K562 (cell line): ENCODE measurements around the gene SET. TPM values are rescaled to one million over a fixed set of nuclear protein-coding genes. Genes with fewer than 3 reads are reported as not detected.

ENCODE experiments used
- CBX3 ChIP-seq, 2 experiments: IDR thresholded peaks; 1 replicate in 1 of 2; 2 replicates in 1 of 2; pipeline ENCODE4 v1.6.1; 2012; ENCODE audit warnings: inconsistent platforms in 2 of 2, low read length in 2 of 2, borderline replicate concordance in 1 of 2, control low read depth in 1 of 2
- CCNT2 ChIP-seq: IDR thresholded peaks from 2 replicates; pipeline ENCODE4 v1.6.1; 2011; ENCODE audit warnings: borderline replicate concordance, low read depth, mild to moderate bottlenecking, moderate library complexity, mixed read lengths, low read length; ENCODE audit not compliant: insufficient read length; ENCODE audit errors: extremely low read depth
- FOXA3 ChIP-seq, 2 experiments: fragments of 450-650 bp in 1 of 2; sonication (generic) in 1 of 2; formaldehyde crosslinking; IDR thresholded peaks in 1 of 2; conservative IDR thresholded peaks in 1 of 2; 2 replicates each; pipeline versions ENCODE4 v1.4.0 to v1.8.0; 2020 to 2022; ENCODE audit warnings: mild to moderate bottlenecking in 2 of 2, missing genetic modification reagents in 1 of 2
- FOXK1 ChIP-seq: sonication (generic); formaldehyde crosslinking; IDR thresholded peaks from 2 replicates; pipeline ENCODE4 v1.8.0; 2022; ENCODE audit warnings: missing genetic modification reagents, mild to moderate bottlenecking, borderline replicate concordance
- HSF4 ChIP-seq: fragments of 250-450 bp; sonication (Bioruptor Pico); IDR thresholded peaks from 2 replicates; pipeline ENCODE4 v2.1.2; 2022; ENCODE audit warnings: mild to moderate bottlenecking, moderate library complexity, borderline replicate concordance
- JUN ChIP-seq, 2 experiments: sonication (generic) in 1 of 2; formaldehyde crosslinking in 1 of 2; IDR thresholded peaks; 2 replicates each; pipeline versions ENCODE4 v1.6.1 to v1.8.0; 2012 to 2022; ENCODE audit warnings: borderline replicate concordance in 2 of 2, mild to moderate bottlenecking in 2 of 2, improper control_type of control experiment in 1 of 2, low read depth in 1 of 2, low read length in 1 of 2, missing genetic modification reagents in 1 of 2
- MEF2D ChIP-seq: conservative IDR thresholded peaks from 2 replicates; pipeline ENCODE4 v1.6.1; 2016; ENCODE audit warnings: low read depth, missing genetic modification characterization, missing compliant biosample characterization
- NCOA6 ChIP-seq: fragments of 450-650 bp; IDR thresholded peaks from 2 replicates; pipeline ENCODE4 v1.6.1; 2017; ENCODE audit warnings: mild to moderate bottlenecking
- NR2C2 ChIP-seq, 2 experiments: fragments of 200-800 bp in 1 of 2; sonication (Bioruptor generic) in 1 of 2; sonication (generic) in 1 of 2; formaldehyde crosslinking in 1 of 2; IDR thresholded peaks; 2 replicates each; pipeline versions ENCODE4 v1.6.1 to v1.8.0; 2016 to 2022; ENCODE audit warnings: mild to moderate bottlenecking in 1 of 2, missing compliant biosample characterization in 1 of 2, missing genetic modification characterization in 1 of 2, missing genetic modification reagents in 1 of 2
- RBBP5 ChIP-seq: fragments of 200-600 bp; sonication (generic); IDR thresholded peaks from 2 replicates; pipeline ENCODE4 v1.6.1; 2012; ENCODE audit warnings: borderline replicate concordance, mild to moderate bottlenecking, low read length, control low read depth, inconsistent platforms; ENCODE audit not compliant: insufficient read depth, poor library complexity, severe bottlenecking
- RHOXF2B ChIP-seq: fragments of 250-450 bp; sonication (Bioruptor Pico); conservative IDR thresholded peaks from 2 replicates; pipeline ENCODE4 v1.5.1; 2021
- SRF ChIP-seq, 2 experiments: fragments of 250-450, 450-650 bp in 1 of 2; sonication (Bioruptor Pico) in 1 of 2; sonication (generic) in 1 of 2; formaldehyde crosslinking; IDR thresholded peaks; 2 replicates each; pipeline versions ENCODE4 v1.5.0 to v1.5.1; 2020 to 2022; ENCODE audit warnings: mild to moderate bottlenecking in 1 of 2, missing genetic modification reagents in 1 of 2
- ZNF217 ChIP-seq: sonication (generic); formaldehyde crosslinking; IDR thresholded peaks from 2 replicates; pipeline ENCODE4 v1.8.0; 2022; ENCODE audit warnings: mild to moderate bottlenecking, missing genetic modification reagents
- ZNF583 ChIP-seq: fragments of 250-450 bp; sonication (Bioruptor Pico); IDR thresholded peaks from 2 replicates; pipeline ENCODE4 v1.4.0; 2020
- ZNF589 ChIP-seq: fragments of 200-800 bp; sonication (Bioruptor generic); IDR thresholded peaks from 2 replicates; pipeline ENCODE4 v1.6.1; 2016; ENCODE audit warnings: low read depth, missing genetic modification characterization, missing compliant biosample characterization
- polyA plus RNA-seq, 8 experiments: library from polyadenylated mRNA; depleted of rRNA in 4 of 8; stranded (reverse) in 5 of 8; unstranded in 3 of 8; fragments of >200 nt; fragmentation: Nextera tagmentation in 2 of 8; fragmentation: Illumina TruSeq in 1 of 8; extraction: Ambion mirVana in 2 of 8; extraction: Trizol in 1 of 8; gene quantifications; 2 replicates each; pipeline versions ENCODE4 v1.2.1 to v1.2.3, GENCODE V29; 2011 to 2014; ENCODE audit warnings: inconsistent platforms in 1 of 8, missing spikeins in 1 of 8
- total RNA-seq, 7 experiments: library from RNA; depleted of rRNA in 6 of 7; stranded (reverse); fragments of >200 nt in 6 of 7; fragmentation: Illumina TruSeq in 2 of 7; extraction: Trizol in 2 of 7; gene quantifications; 2 replicates each; pipeline versions ENCODE4 v1.2.1 to v1.2.3, GENCODE V29; 2011 to 2021; ENCODE audit warnings: low replicate concordance in 1 of 7
- TF ChIP-seq, protein P1 (sequence below): fragments of 150-350 bp; conservative IDR thresholded peaks from 2 replicates; pipeline ENCODE4 v1.6.1; 2014; ENCODE audit warnings: low read length
- TF ChIP-seq, protein P2 (sequence below): sonication (generic); formaldehyde crosslinking; IDR thresholded peaks from 2 replicates; pipeline ENCODE4 v1.4.0; 2020; ENCODE audit warnings: mild to moderate bottlenecking, missing genetic modification reagents
- TF ChIP-seq, protein P3 (sequence below): fragments of 250-450 bp; sonication (Bioruptor Pico); IDR thresholded peaks from 2 replicates; pipeline ENCODE4 v1.8.0; 2021; ENCODE audit warnings: borderline replicate concordance, mild to moderate bottlenecking, moderate library complexity; ENCODE audit not compliant: poor library complexity, severe bottlenecking

The SET gene
- total and polyA plus RNA-seq, 9 of the 15 experiments (the other 6 are each of a cell fraction or from before 2014, with no cell fraction given) = 404 to 1,447 (median 907) TPM

DNA sequence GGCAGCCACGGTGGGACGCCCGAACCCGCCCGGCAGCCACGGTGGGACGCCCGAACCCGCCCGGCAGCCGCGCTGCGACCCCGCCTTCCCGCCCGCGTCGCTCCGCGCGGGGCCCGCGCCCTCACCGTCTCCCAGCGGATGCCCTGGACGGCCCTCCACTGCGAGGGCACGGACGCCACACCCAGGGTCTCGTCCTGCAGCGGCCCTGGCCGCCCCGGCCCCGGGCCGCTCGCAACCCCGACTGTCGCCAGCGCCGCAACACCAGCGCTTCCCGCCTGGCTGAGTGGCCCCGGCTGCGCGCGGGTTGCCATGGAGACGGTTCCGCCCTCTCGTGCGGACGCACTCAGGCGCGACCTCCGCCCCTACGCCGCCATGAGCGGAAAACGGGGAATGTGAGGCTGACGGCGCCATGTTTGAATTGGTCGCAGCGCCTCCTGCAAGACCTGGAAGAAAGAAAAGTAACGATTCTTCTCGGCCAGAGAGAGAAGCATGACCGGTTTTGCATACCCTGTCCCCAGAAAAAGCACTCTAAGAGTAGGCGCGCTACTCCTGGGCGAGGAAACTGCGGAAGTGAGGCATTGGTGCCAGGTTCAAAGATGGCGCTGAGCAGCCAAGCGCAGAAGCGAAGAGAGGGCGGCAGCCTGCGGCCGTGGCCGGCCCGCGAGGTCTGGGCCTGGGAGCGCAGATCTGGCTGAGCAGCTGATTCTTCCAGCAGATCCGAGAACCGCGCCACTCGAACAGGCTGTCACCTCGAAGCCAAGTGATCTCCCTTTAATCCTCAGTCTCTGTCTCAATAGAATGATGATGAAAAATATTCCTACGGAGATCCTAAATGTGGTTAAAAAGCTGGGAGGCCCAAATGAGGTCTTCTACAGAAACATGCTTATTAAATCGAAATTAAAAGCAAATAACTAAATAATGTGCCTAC, 32.3 kb upstream of the SET start, which contains the start of gene DYNC2I2 (continued):
- peak; percentile 29; the same call in 1 of the 2 replicates for TF ChIP-seq RHOXF2B
- peak; percentile 93 for TF ChIP-seq ZNF589 (CRISPR knock-in tag)
- TF ChIP-seq RBBP5 = peak; percentile 91
- TF ChIP-seq NCOA6 = no peak
- TF ChIP-seq FOXA3 (CRISPR knock-in tag; conservative IDR thresholded peaks at IDR 0.05 in 1 of 2, IDR thresholded peaks at IDR 0.05 in 1 of 2) = peak in 1 of 2 experiments; percentile 31; a peak in 1 of 4 replicates
- TF ChIP-seq SRF (CRISPR knock-in tag; IDR thresholded peaks at IDR 0.05) = peak; percentile 59 to 77; a peak in 2 of 4 replicates
- no peak for TF ChIP-seq HSF4
- TF ChIP-seq ZNF217 = no peak
- TF ChIP-seq, protein P1, sequence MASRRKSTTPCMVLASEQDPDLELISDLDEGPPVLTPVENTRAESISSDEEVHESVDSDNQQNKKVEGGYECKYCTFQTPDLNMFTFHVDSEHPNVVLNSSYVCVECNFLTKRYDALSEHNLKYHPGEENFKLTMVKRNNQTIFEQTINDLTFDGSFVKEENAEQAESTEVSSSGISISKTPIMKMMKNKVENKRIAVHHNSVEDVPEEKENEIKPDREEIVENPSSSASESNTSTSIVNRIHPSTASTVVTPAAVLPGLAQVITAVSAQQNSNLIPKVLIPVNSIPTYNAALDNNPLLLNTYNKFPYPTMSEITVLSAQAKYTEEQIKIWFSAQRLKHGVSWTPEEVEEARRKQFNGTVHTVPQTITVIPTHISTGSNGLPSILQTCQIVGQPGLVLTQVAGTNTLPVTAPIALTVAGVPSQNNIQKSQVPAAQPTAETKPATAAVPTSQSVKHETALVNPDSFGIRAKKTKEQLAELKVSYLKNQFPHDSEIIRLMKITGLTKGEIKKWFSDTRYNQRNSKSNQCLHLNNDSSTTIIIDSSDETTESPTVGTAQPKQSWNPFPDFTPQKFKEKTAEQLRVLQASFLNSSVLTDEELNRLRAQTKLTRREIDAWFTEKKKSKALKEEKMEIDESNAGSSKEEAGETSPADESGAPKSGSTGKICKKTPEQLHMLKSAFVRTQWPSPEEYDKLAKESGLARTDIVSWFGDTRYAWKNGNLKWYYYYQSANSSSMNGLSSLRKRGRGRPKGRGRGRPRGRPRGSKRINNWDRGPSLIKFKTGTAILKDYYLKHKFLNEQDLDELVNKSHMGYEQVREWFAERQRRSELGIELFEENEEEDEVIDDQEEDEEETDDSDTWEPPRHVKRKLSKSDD = peak; percentile 75; the same call in 1 of the 2 replicates
- TF ChIP-seq MEF2D (tag) = peak; percentile 90
- peak; percentile 95 for TF ChIP-seq ZNF583 (CRISPR knock-in tag)
- TF ChIP-seq, protein P2, sequence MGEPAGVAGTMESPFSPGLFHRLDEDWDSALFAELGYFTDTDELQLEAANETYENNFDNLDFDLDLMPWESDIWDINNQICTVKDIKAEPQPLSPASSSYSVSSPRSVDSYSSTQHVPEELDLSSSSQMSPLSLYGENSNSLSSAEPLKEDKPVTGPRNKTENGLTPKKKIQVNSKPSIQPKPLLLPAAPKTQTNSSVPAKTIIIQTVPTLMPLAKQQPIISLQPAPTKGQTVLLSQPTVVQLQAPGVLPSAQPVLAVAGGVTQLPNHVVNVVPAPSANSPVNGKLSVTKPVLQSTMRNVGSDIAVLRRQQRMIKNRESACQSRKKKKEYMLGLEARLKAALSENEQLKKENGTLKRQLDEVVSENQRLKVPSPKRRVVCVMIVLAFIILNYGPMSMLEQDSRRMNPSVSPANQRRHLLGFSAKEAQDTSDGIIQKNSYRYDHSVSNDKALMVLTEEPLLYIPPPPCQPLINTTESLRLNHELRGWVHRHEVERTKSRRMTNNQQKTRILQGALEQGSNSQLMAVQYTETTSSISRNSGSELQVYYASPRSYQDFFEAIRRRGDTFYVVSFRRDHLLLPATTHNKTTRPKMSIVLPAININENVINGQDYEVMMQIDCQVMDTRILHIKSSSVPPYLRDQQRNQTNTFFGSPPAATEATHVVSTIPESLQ = no peak
- TF ChIP-seq JUN (IDR thresholded peaks at IDR 0.05; ENCODE audit: borderline replicate concordance, low read depth, low read length) = peak; percentile 44; the same call in 1 of the 2 replicates
- no peak for TF ChIP-seq JUN (CRISPR knock-in tag; IDR thresholded peaks at IDR 0.05; ENCODE audit: borderline replicate concordance)
- TF ChIP-seq CBX3 (IDR thresholded peaks at IDR 0.05; ENCODE audit: borderline replicate concordance in 1 of 2, low read length in 2 of 2) = peak in 1 of 2 experiments; percentile 84; a peak in 2 of 3 replicates
- TF ChIP-seq CCNT2 = peak; percentile 54
- peak; percentile 93; the same call in 1 of the 2 replicates for TF ChIP-seq FOXK1
- peak; percentile 98 for TF ChIP-seq NR2C2 (CRISPR knock-in tag; IDR thresholded peaks at IDR 0.05)
- peak; percentile 100 for TF ChIP-seq NR2C2 (tag; IDR thresholded peaks at IDR 0.05)
- TF ChIP-seq, protein P3, sequence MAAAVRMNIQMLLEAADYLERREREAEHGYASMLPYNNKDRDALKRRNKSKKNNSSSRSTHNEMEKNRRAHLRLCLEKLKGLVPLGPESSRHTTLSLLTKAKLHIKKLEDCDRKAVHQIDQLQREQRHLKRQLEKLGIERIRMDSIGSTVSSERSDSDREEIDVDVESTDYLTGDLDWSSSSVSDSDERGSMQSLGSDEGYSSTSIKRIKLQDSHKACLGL (CRISPR knock-in tag) = no peak
